IMR-90 (cell line): Measurements from ENCODE around the gene ACAA2. TPM values are rescaled to one million over a fixed set of nuclear protein-coding genes. Genes with fewer than 3 reads are reported as not detected.

ENCODE experiments used
- ATAC-seq: fragments of 200-7000 bp; cut with Tn5 transposase; 2 replicates; pipeline ENCODE4 v1.9.1; 2020; ENCODE audit warnings: low read depth, mild to moderate bottlenecking, moderate library complexity
- BruUV-seq: library from RNA; stranded (reverse); fragments of 400-500 nt; replicated peaks from 2 replicates; lab custom pipeline; 2021; lab: Mats Ljungman, UMichigan
- CTCF ChIA-PET: fragments of 300-600 bp; formaldehyde crosslinking; extraction: SDS; loops from one replicate; lab custom pipeline; 2021; ENCODE audit warnings: antibody characterized with exemption; lab: Yijun Ruan, JAX
- POLR2A ChIA-PET: fragments of 300-600 bp; sonication (Branson Sonifier 250); formaldehyde crosslinking; loops from one replicate; lab custom pipeline; 2022; ENCODE audit warnings: antibody characterized with exemption; ENCODE audit not compliant: unreplicated experiment; lab: Charles Lee
- DNase-seq: peaks from one replicate; pipeline ENCODE4 v3.0.0; 2013
- H2AFZ ChIP-seq: replicated peaks from 2 replicates; pipeline ENCODE3; 2013; ENCODE audit warnings: low read length, mild to moderate bottlenecking; ENCODE audit not compliant: poor library complexity
- H2AK5ac ChIP-seq: 2 replicates; pipeline ENCODE4 v1.6.1; 2013; ENCODE audit warnings: low read depth, low read length, inconsistent platforms
- H2AK9ac ChIP-seq: replicated peaks from 2 replicates; pipeline ENCODE3; 2013; ENCODE audit warnings: mild to moderate bottlenecking, low read depth, low read length, moderate library complexity; ENCODE audit not compliant: poor library complexity
- H2BK120ac ChIP-seq: 2 replicates; pipeline ENCODE4 v1.6.1; 2013; ENCODE audit warnings: low read depth, low read length, inconsistent platforms
- H2BK15ac ChIP-seq: 3 replicates; pipeline ENCODE4 v1.6.1; 2013; ENCODE audit warnings: low read depth, low read length, inconsistent platforms
- H2BK20ac ChIP-seq: 2 replicates; pipeline ENCODE4 v1.6.1; 2013; ENCODE audit warnings: low read depth, mild to moderate bottlenecking, inconsistent platforms, low read length, moderate library complexity
- H2BK5ac ChIP-seq: 2 replicates; pipeline ENCODE4 v1.6.1; 2013; ENCODE audit warnings: mild to moderate bottlenecking, low read depth, low read length, inconsistent platforms; ENCODE audit not compliant: poor library complexity, severe bottlenecking
- H3K14ac ChIP-seq: replicated peaks from 2 replicates; pipeline ENCODE4 v1.6.1; 2013; ENCODE audit warnings: low read depth, low read length, inconsistent platforms
- H3K18ac ChIP-seq: 2 replicates; pipeline ENCODE4 v1.6.1; 2013; ENCODE audit warnings: low read depth, low read length, control low read depth
- H3K23ac ChIP-seq: 2 replicates; pipeline ENCODE4 v1.6.1; 2013; ENCODE audit warnings: low read depth, low read length, inconsistent platforms
- H3K27ac ChIP-seq: 2 replicates; pipeline ENCODE4 v1.5.1; 2013; ENCODE audit warnings: mild to moderate bottlenecking, control low read depth, low read length; ENCODE audit not compliant: insufficient read depth
- H3K27me3 ChIP-seq: 2 replicates; pipeline ENCODE4 v1.6.1; 2013; ENCODE audit warnings: low read length; ENCODE audit not compliant: control insufficient read depth, insufficient read depth
- H3K36me3 ChIP-seq: 2 replicates; pipeline ENCODE4 v1.6.1; 2013; ENCODE audit warnings: low read length, mixed read lengths; ENCODE audit not compliant: control insufficient read depth, insufficient read depth
- H3K4ac ChIP-seq: 2 replicates; pipeline ENCODE4 v1.6.1; 2013; ENCODE audit warnings: low read depth, low read length, inconsistent platforms
- H3K4me1 ChIP-seq: 2 replicates; pipeline ENCODE4 v1.6.1; 2013; ENCODE audit warnings: low read length, mixed read lengths; ENCODE audit not compliant: control insufficient read depth, insufficient read depth
- H3K4me2 ChIP-seq: 2 replicates; pipeline ENCODE4 v1.6.1; 2013; ENCODE audit warnings: low read depth, mild to moderate bottlenecking, control low read depth, low read length, moderate library complexity
- H3K4me3 ChIP-seq: 2 replicates; pipeline ENCODE4 v1.5.1; 2013; ENCODE audit warnings: low read depth, mild to moderate bottlenecking, control low read depth, low read length, moderate library complexity; ENCODE audit not compliant: insufficient read depth
- H3K56ac ChIP-seq: 2 replicates; pipeline ENCODE4 v1.6.1; 2013; ENCODE audit warnings: low read length, inconsistent platforms; ENCODE audit not compliant: insufficient read depth; ENCODE audit errors: extremely low read depth
- H3K79me1 ChIP-seq, 2 experiments: 2 replicates each; pipeline ENCODE4 v1.6.1; 2013; ENCODE audit warnings: low read length in 2 of 2, inconsistent platforms in 1 of 2, low read depth in 1 of 2
- H3K9ac ChIP-seq: 2 replicates; pipeline ENCODE4 v1.6.1; 2013; ENCODE audit warnings: low read depth, low read length, control low read depth
- H3K9me1 ChIP-seq: 2 replicates; pipeline ENCODE4 v1.6.1; 2013; ENCODE audit warnings: low read length, inconsistent platforms; ENCODE audit not compliant: insufficient read depth
- H3K9me3 ChIP-seq: 2 replicates; pipeline ENCODE4 v1.6.1; 2013; ENCODE audit warnings: low read length; ENCODE audit not compliant: control insufficient read depth, insufficient read depth
- H4K20me1 ChIP-seq: 2 replicates; pipeline ENCODE4 v1.6.1; 2013; ENCODE audit warnings: low read length, inconsistent platforms; ENCODE audit not compliant: insufficient read depth
- H4K5ac ChIP-seq: 2 replicates; pipeline ENCODE4 v1.6.1; 2013; ENCODE audit warnings: mild to moderate bottlenecking, low read depth, low read length, control low read depth
- H4K8ac ChIP-seq, 2 experiments: 2 replicates each; pipeline ENCODE4 v1.6.1; 2013; ENCODE audit warnings: low read depth in 2 of 2, low read length in 2 of 2, control low read depth in 1 of 2, inconsistent platforms in 1 of 2
- H4K91ac ChIP-seq: 2 replicates; pipeline ENCODE4 v1.6.1; 2013; ENCODE audit warnings: low read depth, low read length, inconsistent platforms; ENCODE audit not compliant: insufficient read depth
- BHLHE40 ChIP-seq: fragments of 150-350 bp; IDR thresholded peaks from 2 replicates; pipeline ENCODE4 v1.6.1; 2016; ENCODE audit warnings: mild to moderate bottlenecking, low read depth, low read length
- CHD1 ChIP-seq: IDR thresholded peaks from 2 replicates; pipeline ENCODE4 v1.6.1; 2012; ENCODE audit warnings: low read depth, low read length, improper control_type of control experiment
- RFX5 ChIP-seq: IDR thresholded peaks from 2 replicates; pipeline ENCODE4 v1.8.0; 2012; ENCODE audit warnings: low read depth, mild to moderate bottlenecking, low read length, moderate library complexity
- WGBS, 2 experiments: methylation state at CpG; one replicate each; pipeline versions ENCODE4 v1.1.5 to v1.1.7; 2013; ENCODE audit warnings: missing lambda C conversion rate in 2 of 2; ENCODE audit not compliant: insufficient read length in 1 of 2; ENCODE audit errors: extremely low coverage in 2 of 2; 5-methylcytosine and 5-hydroxymethylcytosine counted together
- dilution Hi-C: fragments of 300-500 bp; cut with HindIII; formaldehyde crosslinking; loops from one replicate; pipeline ENCODE4 v1.14.3; 2018; ENCODE audit warnings: low sequenced_read_pairs; ENCODE audit not compliant: unreplicated experiment
- in situ Hi-C: fragments of 300-500 bp; cut with MboI; formaldehyde crosslinking; loops from 3 replicates; pipeline ENCODE4 v1.14.3; 2019; ENCODE audit warnings: low sequenced_read_pairs, inconsistent platforms, mixed read lengths
- intact Hi-C: fragments of 100-400 bp; cut with micrococcal nuclease; formaldehyde crosslinking; loops from 2 replicates; pipeline ENCODE4 v1.10.0; 2022
- polyA plus RNA-seq, 3 experiments: library from polyadenylated mRNA; depleted of rRNA; stranded (reverse); fragments of >200 nt; gene quantifications; 2 replicates each; pipeline ENCODE4 v1.2.3, GENCODE V29; 2012; ENCODE audit warnings: low replicate concordance in 1 of 3
- total RNA-seq: library from RNA; depleted of rRNA; stranded (reverse); fragments of >200 nt; gene quantifications from 2 replicates; pipeline ENCODE4 v1.2.3, GENCODE V29; 2012

The ACAA2 gene
- total and polyA plus RNA-seq, 2 of the 4 experiments (the other 2 are of a cell fraction): 24.4 to 61.5 TPM

- Histone ChIP-seq H3K4me2 (no peak overlapping the region), H3K27ac (no peak overlapping the region), H2BK5ac (no peak overlapping the region), H3K23ac (no peak overlapping the region), H3K18ac (no peak overlapping the region), H2AK5ac (no peak overlapping the region), H2BK15ac (no peak overlapping the region), H3K14ac (no peak overlapping the region), H2AK9ac (peak overlapping the region; percentile 72), H3K4me1 (peaks cover 5% of the 10 kb centered on the region), H4K5ac (no peak overlapping the region), H3K4ac (no peak overlapping the region), H4K20me1 (no peaks in the 10 kb centered on the region), H3K79me1 (no peaks in the 10 kb centered on the region), H3K27me3 (peaks cover 3% of the 10 kb centered on the region), H4K8ac (no peak overlapping the region), H3K9ac (no peak overlapping the region), H3K9me1 (peaks cover 9% of the 10 kb centered on the region; the same call in 1 of the 2 replicates), H3K4me3 (no peak overlapping the region), H2AFZ (peak overlapping the region; percentile 63), H2BK20ac (no peak overlapping the region), H4K91ac (no peak overlapping the region), H3K36me3 (no peaks in the 10 kb centered on the region), H3K9me3 (no peaks in the 10 kb centered on the region), H2BK120ac (peak overlapping the region; percentile 32; the same call in 1 of the 2 replicates), H3K56ac (no peak overlapping the region)
- ChIA-PET CTCF (no interaction called here), POLR2A (no interaction called here)
- WGBS, 2 experiments: no CpG with 5 or more reads among the region's 3 CpGs
- dilution Hi-C loops (no loop called here), intact Hi-C loops (no loop called here), in situ Hi-C loops (loop anchor here (10.0 kb wide), 1 partner anchor 249 kb away; no protein-coding TSS in a partner anchor)
- DNase-seq: peak; percentile 58
- TF ChIP-seq BHLHE40: peak; percentile 11; the same call in 1 of the 2 replicates
- no peak for TF ChIP-seq RFX5
- TF ChIP-seq CHD1: no peak
- BruUV-seq: no TSS peak
- peak; percentile 67 for ATAC-seq
Observed at GRCh38 chr18:49764032-49764431, 49.3 kb downstream of the ACAA2 start.
